ENCODE data around the gene MVD. TPM values are rescaled to one million over a fixed set of nuclear protein-coding genes. Genes with fewer than 3 reads are reported as not detected.

The MVD gene
- total and polyA plus RNA-seq, 2 of the 13 experiments (the other 11 are each of a cell fraction or from before 2014, with no cell fraction given): 28.1 to 187 TPM

- TF ChIP-seq, protein P1, sequence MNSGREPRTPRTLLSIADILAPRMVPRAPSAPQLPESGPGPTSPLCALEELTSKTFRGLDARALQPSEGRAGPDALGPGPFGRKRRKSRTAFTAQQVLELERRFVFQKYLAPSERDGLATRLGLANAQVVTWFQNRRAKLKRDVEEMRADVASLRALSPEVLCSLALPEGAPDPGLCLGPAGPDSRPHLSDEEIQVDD (CRISPR knock-in tag; IDR thresholded peaks at IDR 0.05; ENCODE audit: borderline replicate concordance): no peak; the same call in 1 of the 2 replicates
- TF ChIP-seq ZNF180 (CRISPR knock-in tag; IDR thresholded peaks at IDR 0.05; ENCODE audit: borderline replicate concordance, low read depth) (no peak), KAT7 (CRISPR knock-in tag; IDR thresholded peaks at IDR 0.05; ENCODE audit: borderline replicate concordance) (no peak), ZMAT5 (CRISPR knock-in tag; IDR thresholded peaks at IDR 0.05; ENCODE audit: borderline replicate concordance, low read depth) (no peak), JUND (CRISPR knock-in tag; IDR thresholded peaks at IDR 0.05) (0 out of 2 replicates have a peak, but pooled peaks have one; percentile 63), DPF2 (CRISPR knock-in tag; IDR thresholded peaks at IDR 0.05; ENCODE audit: borderline replicate concordance, low read depth) (peak; percentile 78; the same call in 1 of the 2 replicates), ZBTB8A (CRISPR knock-in tag; IDR thresholded peaks at IDR 0.05; ENCODE audit: borderline replicate concordance, low read depth) (no peak), FOXM1 (CRISPR knock-in tag; IDR thresholded peaks at IDR 0.05) (no peak), ZNF7 (CRISPR knock-in tag; IDR thresholded peaks at IDR 0.05) (no peak), ARHGAP35 (CRISPR knock-in tag; IDR thresholded peaks at IDR 0.05; ENCODE audit: borderline replicate concordance) (peak; percentile 96), EHMT2 (IDR thresholded peaks at IDR 0.05; ENCODE audit: borderline replicate concordance, low read depth, low read length) (no peak), PAF1 (CRISPR knock-in tag; IDR thresholded peaks at IDR 0.05) (peak; percentile 90; the same call in 1 of the 2 replicates), ZNF558 (CRISPR knock-in tag; IDR thresholded peaks at IDR 0.05; ENCODE audit: borderline replicate concordance) (no peak), MXD4 (CRISPR knock-in tag; IDR thresholded peaks at IDR 0.05) (peak; percentile 89; the same call in 1 of the 2 replicates), RFXANK (CRISPR knock-in tag; IDR thresholded peaks at IDR 0.05) (no peak), BCL6 (CRISPR knock-in tag; IDR thresholded peaks at IDR 0.05) (peak; percentile 80), POLR2AphosphoS5 (IDR thresholded peaks at IDR 0.05; ENCODE audit: low read depth, low read length) (peak; percentile 68; the same call in 1 of the 2 replicates), PAXIP1 (CRISPR knock-in tag; conservative IDR thresholded peaks at IDR 0.05) (peak; percentile 98), CENPT (CRISPR knock-in tag; IDR thresholded peaks at IDR 0.05; ENCODE audit: low read depth) (no peak)
- TF ChIP-seq, protein P2, sequence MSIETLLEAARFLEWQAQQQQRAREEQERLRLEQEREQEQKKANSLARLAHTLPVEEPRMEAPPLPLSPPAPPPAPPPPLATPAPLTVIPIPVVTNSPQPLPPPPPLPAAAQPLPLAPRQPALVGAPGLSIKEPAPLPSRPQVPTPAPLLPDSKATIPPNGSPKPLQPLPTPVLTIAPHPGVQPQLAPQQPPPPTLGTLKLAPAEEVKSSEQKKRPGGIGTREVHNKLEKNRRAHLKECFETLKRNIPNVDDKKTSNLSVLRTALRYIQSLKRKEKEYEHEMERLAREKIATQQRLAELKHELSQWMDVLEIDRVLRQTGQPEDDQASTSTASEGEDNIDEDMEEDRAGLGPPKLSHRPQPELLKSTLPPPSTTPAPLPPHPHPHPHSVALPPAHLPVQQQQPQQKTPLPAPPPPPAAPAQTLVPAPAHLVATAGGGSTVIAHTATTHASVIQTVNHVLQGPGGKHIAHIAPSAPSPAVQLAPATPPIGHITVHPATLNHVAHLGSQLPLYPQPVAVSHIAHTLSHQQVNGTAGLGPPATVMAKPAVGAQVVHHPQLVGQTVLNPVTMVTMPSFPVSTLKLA (IDR thresholded peaks at IDR 0.05): peak; percentile 71
- TF ChIP-seq, protein P3, sequence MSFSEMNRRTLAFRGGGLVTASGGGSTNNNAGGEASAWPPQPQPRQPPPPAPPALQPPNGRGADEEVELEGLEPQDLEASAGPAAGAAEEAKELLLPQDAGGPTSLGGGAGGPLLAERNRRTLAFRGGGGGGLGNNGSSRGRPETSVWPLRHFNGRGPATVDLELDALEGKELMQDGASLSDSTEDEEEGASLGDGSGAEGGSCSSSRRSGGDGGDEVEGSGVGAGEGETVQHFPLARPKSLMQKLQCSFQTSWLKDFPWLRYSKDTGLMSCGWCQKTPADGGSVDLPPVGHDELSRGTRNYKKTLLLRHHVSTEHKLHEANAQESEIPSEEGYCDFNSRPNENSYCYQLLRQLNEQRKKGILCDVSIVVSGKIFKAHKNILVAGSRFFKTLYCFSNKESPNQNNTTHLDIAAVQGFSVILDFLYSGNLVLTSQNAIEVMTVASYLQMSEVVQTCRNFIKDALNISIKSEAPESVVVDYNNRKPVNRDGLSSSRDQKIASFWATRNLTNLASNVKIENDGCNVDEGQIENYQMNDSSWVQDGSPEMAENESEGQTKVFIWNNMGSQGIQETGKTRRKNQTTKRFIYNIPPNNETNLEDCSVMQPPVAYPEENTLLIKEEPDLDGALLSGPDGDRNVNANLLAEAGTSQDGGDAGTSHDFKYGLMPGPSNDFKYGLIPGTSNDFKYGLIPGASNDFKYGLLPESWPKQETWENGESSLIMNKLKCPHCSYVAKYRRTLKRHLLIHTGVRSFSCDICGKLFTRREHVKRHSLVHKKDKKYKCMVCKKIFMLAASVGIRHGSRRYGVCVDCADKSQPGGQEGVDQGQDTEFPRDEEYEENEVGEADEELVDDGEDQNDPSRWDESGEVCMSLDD (CRISPR knock-in tag; IDR thresholded peaks at IDR 0.05; ENCODE audit: borderline replicate concordance): peak; percentile 52; the same call in 1 of the 2 replicates
These were observed 11.5 kb downstream of the MVD start (continued) for GRCh38 chr16:88651276-88651988.

All from HepG2 (cell line).